Mesothelial cell of epicardium (in vitro differentiated cells): ENCODE data around the gene HEPACAM. TPM values are rescaled to one million over a fixed set of nuclear protein-coding genes. Genes with fewer than 3 reads are reported as not detected.

Source experiments
- DNase-seq, 2 experiments: peaks; one replicate each; pipeline ENCODE4 v3.0.0; 2021; ENCODE audit warnings: low spot score in 2 of 2; ENCODE audit not compliant: unreplicated experiment in 2 of 2
- H3K27ac Mint-ChIP-seq: 2 replicates; pipeline ENCODE4 v1.8.0; 2021; ENCODE audit warnings: mixed read lengths
- H3K27me3 Mint-ChIP-seq: 2 replicates; pipeline ENCODE4 v1.8.0; 2021; ENCODE audit warnings: low read depth, mixed read lengths
- H3K36me3 Mint-ChIP-seq: 2 replicates; pipeline ENCODE4 v1.8.0; 2021; ENCODE audit warnings: mixed read lengths
- H3K4me1 Mint-ChIP-seq: 2 replicates; pipeline ENCODE4 v1.8.0; 2021; ENCODE audit warnings: mixed read lengths
- H3K4me3 Mint-ChIP-seq: 2 replicates; pipeline ENCODE4 v1.8.0; 2021; ENCODE audit warnings: mild to moderate bottlenecking, moderate library complexity, mixed read lengths
- H3K9me3 Mint-ChIP-seq: 2 replicates; pipeline ENCODE4 v1.8.0; 2021; ENCODE audit warnings: mixed read lengths
- total RNA-seq: library from RNA; stranded (reverse); gene quantifications from 3 replicates; pipeline ENCODE4 v1.2.1, GENCODE V29; 2021
- TF ChIP-seq, protein P1 (sequence below): fragments of 200-600 bp; sonication (generic); IDR thresholded peaks from one replicate; pipeline ENCODE4 v1.5.0; 2021; ENCODE audit warnings: antibody characterized with exemption; ENCODE audit not compliant: unreplicated experiment

HEPACAM gene
- total RNA-seq, 1 donor from 2014 or later: not detected

DNA sequence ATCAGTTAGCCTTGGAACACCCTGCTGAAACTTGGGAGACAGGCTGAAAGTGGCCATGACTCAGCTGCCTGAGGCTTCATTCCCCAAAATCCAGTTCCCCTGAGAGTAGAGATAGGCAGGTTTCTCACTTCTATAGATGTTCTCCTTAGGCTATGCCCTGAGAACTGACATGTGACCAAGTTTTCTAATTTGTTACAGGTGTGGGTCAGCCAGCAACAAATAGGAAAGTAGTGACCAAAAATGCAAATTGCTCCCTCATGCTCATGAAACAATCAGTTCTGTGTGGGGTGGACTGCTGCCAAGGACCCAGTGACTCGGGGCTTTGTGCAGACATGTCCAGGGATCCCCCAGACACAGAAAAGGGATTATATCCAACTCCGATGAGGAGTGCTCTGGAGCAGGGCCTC, 10.9 kb upstream of the HEPACAM start:
- H3K4me1 Mint-ChIP-seq: peaks cover 8% of the 10 kb centered on the region
- DNase-seq: no peak
- TF ChIP-seq, protein P1, sequence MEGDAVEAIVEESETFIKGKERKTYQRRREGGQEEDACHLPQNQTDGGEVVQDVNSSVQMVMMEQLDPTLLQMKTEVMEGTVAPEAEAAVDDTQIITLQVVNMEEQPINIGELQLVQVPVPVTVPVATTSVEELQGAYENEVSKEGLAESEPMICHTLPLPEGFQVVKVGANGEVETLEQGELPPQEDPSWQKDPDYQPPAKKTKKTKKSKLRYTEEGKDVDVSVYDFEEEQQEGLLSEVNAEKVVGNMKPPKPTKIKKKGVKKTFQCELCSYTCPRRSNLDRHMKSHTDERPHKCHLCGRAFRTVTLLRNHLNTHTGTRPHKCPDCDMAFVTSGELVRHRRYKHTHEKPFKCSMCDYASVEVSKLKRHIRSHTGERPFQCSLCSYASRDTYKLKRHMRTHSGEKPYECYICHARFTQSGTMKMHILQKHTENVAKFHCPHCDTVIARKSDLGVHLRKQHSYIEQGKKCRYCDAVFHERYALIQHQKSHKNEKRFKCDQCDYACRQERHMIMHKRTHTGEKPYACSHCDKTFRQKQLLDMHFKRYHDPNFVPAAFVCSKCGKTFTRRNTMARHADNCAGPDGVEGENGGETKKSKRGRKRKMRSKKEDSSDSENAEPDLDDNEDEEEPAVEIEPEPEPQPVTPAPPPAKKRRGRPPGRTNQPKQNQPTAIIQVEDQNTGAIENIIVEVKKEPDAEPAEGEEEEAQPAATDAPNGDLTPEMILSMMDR: no peak
- H3K9me3 Mint-ChIP-seq: peaks cover 15% of the 10 kb centered on the region
- H3K27me3 Mint-ChIP-seq: peaks cover 17% of the 10 kb centered on the region
- H3K4me3 Mint-ChIP-seq: no peak overlapping the region
- H3K36me3 Mint-ChIP-seq: no peaks in the 10 kb centered on the region
- H3K27ac Mint-ChIP-seq: no peak overlapping the region

DNA sequence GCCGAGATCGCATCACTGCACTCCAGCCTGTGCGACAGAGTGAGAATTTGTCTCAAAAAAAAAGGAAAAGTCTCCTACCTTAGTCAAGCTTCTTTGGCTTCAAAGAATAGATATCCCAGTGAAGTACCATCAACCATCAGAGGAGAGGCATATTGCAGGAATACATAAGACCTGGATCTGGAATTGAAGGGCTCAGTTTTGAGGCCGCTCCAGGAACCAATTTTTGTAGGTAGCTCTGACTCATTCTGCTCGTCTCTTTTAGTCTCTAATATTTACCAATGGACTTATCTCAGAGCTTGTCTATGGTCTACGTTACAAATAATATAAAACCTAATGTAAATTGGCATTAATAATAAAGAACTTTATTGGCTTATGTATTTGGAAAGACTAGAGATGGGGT, 10.0 kb upstream of the HEPACAM start:
- TF ChIP-seq, protein P1: no peak
- H3K9me3 Mint-ChIP-seq: peaks cover 15% of the 10 kb centered on the region
- no peaks in the 10 kb centered on the region for H3K36me3 Mint-ChIP-seq
- H3K27me3 Mint-ChIP-seq: peaks cover 22% of the 10 kb centered on the region
- no peak overlapping the region for H3K4me3 Mint-ChIP-seq
- H3K4me1 Mint-ChIP-seq: peaks cover 8% of the 10 kb centered on the region
- H3K27ac Mint-ChIP-seq: no peak overlapping the region
- no peak for DNase-seq

DNA sequence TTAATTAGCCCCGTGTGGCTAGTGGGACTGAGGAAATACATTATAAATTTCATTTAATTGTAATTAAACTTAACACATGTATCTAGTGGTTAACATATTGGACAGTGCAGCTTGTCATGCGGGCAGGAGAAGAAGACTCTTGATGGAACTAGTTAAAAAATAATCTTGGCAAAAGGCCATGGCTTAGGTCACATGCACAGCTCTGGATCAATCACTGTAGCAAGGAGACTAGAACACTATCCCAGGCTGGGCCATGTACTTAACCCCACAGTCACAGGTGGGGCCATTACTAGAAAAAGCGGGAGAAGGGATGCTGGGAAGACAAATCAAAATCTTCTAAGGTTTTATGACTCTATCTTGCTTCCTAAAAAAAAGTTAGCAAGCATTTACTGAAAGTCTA, 8.7 kb upstream of the HEPACAM start:
- Mint-ChIP-seq H3K27ac (no peak overlapping the region), H3K4me3 (no peak overlapping the region), H3K27me3 (peaks cover 27% of the 10 kb centered on the region), H3K4me1 (peaks cover 8% of the 10 kb centered on the region), H3K36me3 (no peaks in the 10 kb centered on the region), H3K9me3 (peaks cover 15% of the 10 kb centered on the region)
- TF ChIP-seq, protein P1: no peak
- no peak for DNase-seq

DNA sequence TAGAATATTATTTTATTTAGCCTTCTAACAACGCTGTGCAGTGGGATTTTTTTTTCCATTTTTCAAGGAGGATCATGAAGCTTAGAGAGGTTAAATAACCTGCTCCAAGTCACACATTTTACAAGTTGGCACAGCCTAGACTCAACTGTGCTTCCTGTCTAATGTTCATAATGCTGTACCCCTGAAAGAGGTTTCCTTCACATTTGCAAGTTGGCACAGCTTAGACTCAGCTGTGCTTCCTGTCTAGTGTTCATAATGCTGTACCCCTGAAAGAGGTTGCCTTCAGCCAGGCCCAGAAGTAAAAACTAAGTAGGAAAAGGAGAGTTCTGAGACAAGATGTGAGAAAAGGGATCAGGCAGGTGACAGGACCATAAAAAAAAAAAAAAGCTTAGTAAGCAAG, 7.9 kb upstream of the HEPACAM start:
- Mint-ChIP-seq H3K27me3 (peaks cover 23% of the 10 kb centered on the region), H3K9me3 (peaks cover 10% of the 10 kb centered on the region), H3K4me3 (no peak overlapping the region), H3K4me1 (peaks cover 8% of the 10 kb centered on the region), H3K27ac (no peak overlapping the region), H3K36me3 (no peaks in the 10 kb centered on the region)
- TF ChIP-seq, protein P1: no peak
- no peak for DNase-seq

DNA sequence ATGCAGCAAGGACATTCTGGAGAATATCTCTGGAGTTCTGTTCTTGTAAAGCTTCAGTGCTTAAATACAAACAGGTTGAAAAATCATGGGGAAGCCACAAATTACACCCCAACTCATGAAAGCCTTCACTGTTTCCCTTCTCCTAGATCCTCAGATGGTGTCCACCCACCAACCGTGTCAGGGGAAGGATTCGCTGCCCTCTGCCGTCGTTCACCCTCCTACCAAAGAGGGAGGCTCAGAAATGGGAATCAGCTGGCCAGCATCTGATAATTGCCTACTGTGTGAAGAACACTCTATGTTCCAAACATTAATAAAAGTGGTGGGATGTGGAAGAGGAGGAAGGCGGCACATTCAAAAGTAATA, 7.4 kb upstream of the HEPACAM start:
- Mint-ChIP-seq H3K27me3 (peaks cover 21% of the 10 kb centered on the region), H3K4me1 (peaks cover 8% of the 10 kb centered on the region), H3K27ac (no peak overlapping the region), H3K36me3 (no peaks in the 10 kb centered on the region), H3K9me3 (peaks cover 5% of the 10 kb centered on the region), H3K4me3 (no peak overlapping the region)
- TF ChIP-seq, protein P1: no peak
- DNase-seq: no peak
